Eye (tissue), 1 donor: ENCODE measurements around the gene NCAN.
"Not testable (repeated sequence)": the region's sequence is repeated elsewhere in the genome, so short reads cannot be mapped to it uniquely, and the experiment has no call there.

Source experiments
- DNase-seq: peaks from one replicate; pipeline ENCODE4 v3.0.0-alpha.2; 2015

Gene NCAN

GRCh38 chr19:19226204-19226603 lies 14.4 kb downstream of the NCAN start:
- no peak for DNase-seq

GRCh38 chr19:19226663-19227062 lies 14.9 kb downstream of the NCAN start:
- DNase-seq, result no peak

DNA sequence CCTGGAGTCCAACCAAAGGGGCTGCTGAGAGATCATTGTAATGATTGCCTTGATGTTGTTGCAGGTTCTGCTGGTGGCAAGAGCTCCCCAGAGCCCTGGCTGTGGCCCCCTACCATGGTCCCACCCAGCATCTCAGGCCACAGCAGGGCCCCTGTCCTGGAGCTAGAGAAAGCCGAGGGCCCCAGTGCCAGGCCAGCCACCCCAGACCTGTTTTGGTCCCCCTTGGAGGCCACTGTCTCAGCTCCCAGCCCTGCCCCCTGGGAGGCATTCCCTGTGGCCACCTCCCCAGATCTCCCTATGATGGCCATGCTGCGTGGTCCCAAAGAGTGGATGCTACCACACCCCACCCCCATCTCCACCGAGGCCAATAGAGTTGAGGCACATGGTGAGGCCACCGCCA lies 15.5 kb downstream of the NCAN start:
- no peak for DNase-seq

- no peak for DNase-seq
Measured at GRCh38 chr19:19229701-19230100, 17.9 kb downstream of the NCAN start.

DNA sequence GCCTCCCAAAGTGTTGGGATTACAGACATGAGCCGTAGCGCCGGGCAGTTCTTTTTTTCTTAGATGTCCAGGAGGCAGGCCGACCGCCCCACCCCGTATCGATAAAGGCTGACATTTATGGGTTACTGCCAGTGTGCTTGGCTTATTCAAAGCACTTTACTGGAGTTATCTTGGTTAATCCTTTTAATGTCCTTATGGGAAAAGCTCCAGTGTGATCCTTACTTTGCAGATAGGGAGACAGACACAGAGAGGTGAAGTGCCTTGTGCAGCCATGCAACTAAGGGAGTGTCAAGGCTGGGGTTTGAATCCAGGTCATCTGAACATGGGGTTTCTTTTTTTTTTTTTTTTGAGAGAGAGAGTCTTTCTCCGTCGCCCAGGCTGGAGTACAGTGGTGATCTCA lies 19.2 kb downstream of the NCAN start:
- no peak for DNase-seq

GRCh38 chr19:19232261-19232721 lies 20.5 kb downstream of the NCAN start:
- DNase-seq, result no peak

- no peak for DNase-seq
Measured at GRCh38 chr19:19234220-19234816, 22.6 kb downstream of the NCAN start.

DNA sequence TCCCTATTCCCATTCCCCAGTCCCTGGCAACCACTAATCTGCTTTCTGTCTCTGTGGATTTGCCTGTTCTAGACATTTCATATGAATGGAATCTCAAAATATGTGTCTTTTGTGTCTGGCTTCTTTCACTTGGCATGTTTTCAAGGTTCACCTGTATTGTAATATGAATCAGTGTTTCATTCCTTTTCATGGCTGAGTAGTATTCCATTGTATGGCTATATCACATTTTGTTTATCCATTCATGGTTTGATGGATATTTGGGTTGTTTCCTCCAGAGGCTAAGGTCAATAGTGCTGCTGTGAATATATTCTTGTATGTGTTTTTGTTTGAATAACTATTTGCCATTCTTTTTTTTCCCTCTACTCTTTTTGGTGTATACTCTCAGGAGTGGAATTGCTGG lies 24.4 kb downstream of the NCAN start:
- no peak for DNase-seq

- DNase-seq, result no peak
Measured at GRCh38 chr19:19238126-19238894, 26.6 kb downstream of the NCAN start.

DNA sequence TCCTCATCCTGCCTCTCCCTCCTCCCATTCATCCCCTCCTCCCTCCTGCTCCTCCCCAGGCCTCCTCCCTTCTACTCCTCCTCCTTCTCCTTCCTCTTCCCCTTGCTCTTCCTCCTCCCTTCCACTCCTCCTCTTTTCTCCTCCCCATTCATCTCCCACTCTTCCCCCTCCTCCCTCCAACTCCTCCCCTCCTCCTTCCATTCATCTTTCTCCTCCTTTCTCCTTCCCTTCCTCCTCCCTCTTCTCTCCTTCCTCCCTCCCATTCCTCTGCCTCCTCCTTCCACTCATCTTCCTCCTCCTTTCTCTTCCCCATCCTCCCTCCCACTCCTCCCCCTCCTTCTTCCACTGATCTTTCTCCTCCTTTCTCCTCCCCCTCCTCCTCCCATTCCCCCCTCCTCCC lies 27.9 kb downstream of the NCAN start:
- no peak for DNase-seq

DNA sequence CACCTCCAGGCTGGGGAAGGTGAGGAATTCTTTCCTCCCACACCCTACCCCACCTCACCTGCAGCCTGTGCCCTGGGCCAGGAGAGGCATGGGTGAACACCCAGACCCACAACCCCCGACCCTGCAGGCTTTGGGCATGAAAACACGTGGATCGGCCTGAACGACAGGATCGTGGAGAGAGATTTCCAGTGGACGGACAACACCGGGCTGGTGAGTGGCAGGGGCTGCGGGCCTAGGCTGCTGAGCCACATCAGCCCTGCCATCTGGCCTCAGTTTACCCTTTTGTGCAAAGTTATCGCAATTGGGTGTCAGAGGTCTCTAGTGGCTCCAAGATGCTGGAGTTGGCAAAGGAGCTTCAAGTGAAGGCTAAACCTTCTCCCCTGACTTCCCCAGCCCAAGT lies 28.7 kb downstream of the NCAN start:
- DNase-seq, result no peak

DNA sequence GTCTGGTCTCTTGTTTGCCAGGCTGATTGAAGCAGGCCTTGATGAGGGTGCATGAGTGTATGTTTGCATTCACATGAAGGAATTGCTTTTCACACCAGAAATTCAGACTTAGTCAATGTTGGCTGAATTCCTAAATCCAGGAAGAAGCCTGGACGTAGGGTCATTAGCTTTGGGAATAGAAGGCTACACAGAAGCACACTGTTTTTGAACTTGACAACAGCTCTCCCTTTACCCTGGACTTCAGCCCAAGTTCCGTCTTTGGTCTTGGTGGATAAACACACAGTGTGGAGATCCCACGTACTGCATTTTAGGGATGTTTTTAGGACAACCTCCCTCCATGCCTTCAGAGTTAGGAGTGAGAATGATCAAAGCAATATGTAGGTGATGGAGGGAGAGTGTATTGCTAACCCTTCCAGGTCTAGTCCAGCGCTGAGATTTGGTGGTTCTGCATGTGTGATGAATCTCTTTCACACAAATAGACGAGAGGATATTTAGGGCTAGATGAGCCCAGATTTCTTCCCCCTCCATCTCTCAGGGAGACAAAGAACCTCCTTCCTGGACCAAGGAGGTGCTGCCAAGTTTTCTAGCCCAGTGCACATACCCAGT lies 38.5 kb downstream of the NCAN start:
- DNase-seq, result no peak

DNA sequence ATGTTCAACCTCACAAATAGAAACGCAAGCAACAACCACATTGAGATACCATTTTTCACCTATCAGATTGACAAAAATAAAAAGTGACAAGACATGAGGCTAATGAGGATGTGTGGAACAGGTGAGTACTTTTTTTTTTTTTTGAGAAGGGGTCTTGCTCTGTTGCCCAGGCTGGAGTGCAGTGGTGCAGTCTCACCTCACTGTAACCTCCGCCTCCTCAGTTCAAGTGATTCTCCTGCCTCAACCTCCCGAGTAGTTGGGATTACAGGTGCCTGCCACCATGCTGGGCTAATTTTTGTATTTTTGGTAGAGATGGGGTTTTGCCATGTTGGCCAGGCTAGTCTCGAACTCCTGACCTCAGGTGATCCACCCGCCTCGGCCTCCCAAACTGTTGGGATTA lies 41.7 kb downstream of the NCAN start:
- not testable (repeated sequence) for DNase-seq

DNA sequence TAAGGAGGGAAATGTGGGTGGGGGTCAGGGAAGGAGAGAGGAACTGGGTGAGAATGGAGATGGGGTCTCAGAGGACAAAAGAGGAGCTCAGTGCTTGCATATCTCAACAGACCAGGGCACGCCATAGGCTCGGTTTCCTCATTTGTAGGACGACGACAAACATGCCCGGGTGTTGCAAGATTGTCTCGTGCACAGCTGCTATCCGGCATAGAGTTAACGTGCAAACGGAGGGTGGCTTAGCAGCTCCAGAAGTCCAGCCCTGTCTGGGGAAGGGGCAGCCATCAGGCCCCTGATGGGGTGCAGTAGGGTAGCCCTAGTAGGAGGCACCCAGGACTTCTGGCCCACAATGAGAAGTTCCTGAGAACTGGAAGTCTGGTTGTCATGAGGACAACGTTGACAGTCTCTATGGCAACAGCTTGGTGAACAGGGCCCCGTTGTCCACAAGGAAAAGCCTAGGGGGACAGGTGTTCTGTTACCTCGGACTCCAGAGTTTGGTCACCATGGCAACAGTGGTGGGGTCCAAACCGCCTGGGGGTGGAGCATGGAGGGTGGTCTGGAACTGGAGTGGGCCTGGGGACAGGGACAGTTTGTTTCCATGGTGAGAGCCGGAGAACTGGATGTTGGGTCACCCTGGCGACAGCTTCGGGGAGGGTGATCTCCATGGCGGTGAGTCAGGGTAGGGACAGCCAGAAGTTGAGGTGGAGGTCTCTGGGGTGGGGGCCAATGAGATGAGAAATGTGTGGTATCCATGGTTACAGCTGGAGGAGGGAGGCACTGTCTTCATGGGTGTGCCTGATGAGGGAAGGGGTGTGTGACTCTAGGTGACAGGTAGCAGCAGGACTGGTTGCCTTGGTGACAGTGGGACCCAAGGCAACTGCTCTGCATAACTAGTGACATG lies 44.6 kb downstream of the NCAN start:
- DNase-seq, result peak; percentile 56

- no peak for DNase-seq
Measured at GRCh38 chr19:19257137-19257536, 45.4 kb downstream of the NCAN start.

DNA sequence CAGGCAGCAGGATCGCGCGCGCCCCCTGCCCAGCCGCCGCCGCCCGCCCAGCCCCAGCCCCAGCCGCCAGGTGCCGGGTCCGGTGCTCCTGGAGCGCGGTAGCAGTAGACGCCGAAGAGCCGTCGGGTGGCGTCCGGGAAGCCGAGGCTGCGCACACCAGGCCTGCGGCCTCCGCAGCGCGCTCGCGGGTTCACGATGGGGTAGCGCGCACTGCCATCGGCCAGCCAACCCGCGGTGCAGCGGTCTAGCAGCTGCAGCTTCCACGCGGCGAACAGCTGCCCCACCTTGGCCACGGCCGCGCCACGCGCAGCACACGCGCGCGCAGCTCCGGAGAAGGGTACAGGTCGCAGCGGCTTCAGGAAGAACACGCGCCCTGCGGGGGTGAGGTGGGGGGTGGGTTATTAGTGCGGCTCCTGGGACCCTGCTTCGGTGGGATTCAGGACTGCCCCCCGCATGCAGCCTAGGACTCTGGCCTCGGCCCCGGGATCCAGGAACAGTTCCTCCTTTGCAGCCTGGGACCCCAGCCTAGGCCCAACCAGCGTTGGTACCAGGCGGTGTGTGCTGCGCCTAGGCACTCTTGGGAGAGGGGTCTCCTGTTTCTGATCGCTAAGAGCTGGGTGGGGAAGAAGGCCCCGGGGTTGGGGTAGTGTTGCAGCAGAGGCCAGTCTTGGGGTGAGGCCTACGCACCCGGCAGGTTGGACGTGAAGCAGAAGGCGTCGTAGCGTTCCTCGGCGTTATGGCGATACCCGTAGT lies 46.3 kb downstream of the NCAN start:
- no peak for DNase-seq

GRCh38 chr19:19258589-19259338 lies 47.0 kb downstream of the NCAN start:
- no peak for DNase-seq

GRCh38 chr19:19259741-19260140 lies 48.0 kb downstream of the NCAN start:
- no peak for DNase-seq

- no peak for DNase-seq
Measured at GRCh38 chr19:19260417-19261214, 48.9 kb downstream of the NCAN start.

- DNase-seq, result peak; percentile 67
Measured at GRCh38 chr19:19261350-19262189, 49.8 kb downstream of the NCAN start.
